ENCODE data around the gene ALKBH3.

Gene ALKBH3

GRCh38 chr11:43898574-43898973, 17.9 kb downstream of the ALKBH3 start:
- DNase-seq: no peak

GRCh38 chr11:43899094-43899493, 18.5 kb downstream of the ALKBH3 start:
- no peak for DNase-seq

GRCh38 chr11:43901551-43901950, 20.9 kb downstream of the ALKBH3 start:
- no peak for DNase-seq

GRCh38 chr11:43903078-43903477, 22.4 kb downstream of the ALKBH3 start:
- no peak for DNase-seq

- no peak for DNase-seq
Observed at GRCh38 chr11:43903969-43904368, 23.3 kb downstream of the ALKBH3 start.

- DNase-seq: no peak
Observed at GRCh38 chr11:43904742-43905535, 24.3 kb downstream of the ALKBH3 start.

GRCh38 chr11:43905813-43906241, 25.2 kb downstream of the ALKBH3 start:
- DNase-seq: no peak

GRCh38 chr11:43907028-43907975, 26.7 kb downstream of the ALKBH3 start:
- DNase-seq: no peak

- DNase-seq: no peak
Observed at GRCh38 chr11:43908191-43908590, 27.6 kb downstream of the ALKBH3 start.

- DNase-seq: no peak
Observed at GRCh38 chr11:43908683-43909082, 28.1 kb downstream of the ALKBH3 start.

- DNase-seq: no peak
Observed at GRCh38 chr11:43913829-43914380, 33.3 kb downstream of the ALKBH3 start.

GRCh38 chr11:43914466-43914865, 33.8 kb downstream of the ALKBH3 start:
- no peak for DNase-seq

- DNase-seq: no peak
Observed at GRCh38 chr11:43916621-43917020, 36.0 kb downstream of the ALKBH3 start.

GRCh38 chr11:43917851-43918250, 37.2 kb downstream of the ALKBH3 start:
- DNase-seq: no peak

GRCh38 chr11:43918662-43919061, 38.0 kb downstream of the ALKBH3 start:
- no peak for DNase-seq

GRCh38 chr11:43919852-43920597, 39.4 kb downstream of the ALKBH3 start:
- DNase-seq: no peak

- DNase-seq: peak; percentile 15
Observed at GRCh38 chr11:43920598-43921419, 40.2 kb downstream of the ALKBH3 start.

- peak; percentile 71 for DNase-seq
Observed at GRCh38 chr11:43921561-43922294, 41.1 kb downstream of the ALKBH3 start.

- DNase-seq: no peak
Observed at GRCh38 chr11:43922295-43922648, 41.6 kb downstream of the ALKBH3 start.

- DNase-seq: no peak
Observed at GRCh38 chr11:43922744-43923405, 42.2 kb downstream of the ALKBH3 start.

Data from RPMI8226 (cell line).